DMS53 (cell line): Measurements from ENCODE around the gene AGMO.

Experiments
- DNase-seq: peaks from one replicate; lab custom pipeline; 2025; lab: John Stamatoyannopoulos, UW

The AGMO gene

DNA sequence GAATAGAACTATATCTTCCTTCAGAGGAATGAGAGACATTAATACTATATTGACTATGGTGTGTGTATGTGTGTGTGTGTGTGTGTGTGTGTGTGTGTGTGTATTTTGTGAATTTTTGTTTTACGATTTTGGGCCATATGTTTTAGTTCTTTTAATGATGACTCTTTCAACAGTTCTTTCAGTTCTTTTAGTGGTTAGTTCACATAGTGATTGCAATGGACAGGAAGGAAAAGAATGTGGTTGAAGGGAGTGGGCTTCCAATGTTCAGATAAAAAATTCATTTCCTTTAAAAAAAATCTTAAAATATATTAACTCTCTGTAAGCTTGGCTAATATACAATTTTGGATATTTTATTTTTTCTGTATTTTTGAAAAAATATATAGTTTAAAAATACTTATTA lies 343.6 kb downstream of the AGMO start:
- no peak for DNase-seq

DNA sequence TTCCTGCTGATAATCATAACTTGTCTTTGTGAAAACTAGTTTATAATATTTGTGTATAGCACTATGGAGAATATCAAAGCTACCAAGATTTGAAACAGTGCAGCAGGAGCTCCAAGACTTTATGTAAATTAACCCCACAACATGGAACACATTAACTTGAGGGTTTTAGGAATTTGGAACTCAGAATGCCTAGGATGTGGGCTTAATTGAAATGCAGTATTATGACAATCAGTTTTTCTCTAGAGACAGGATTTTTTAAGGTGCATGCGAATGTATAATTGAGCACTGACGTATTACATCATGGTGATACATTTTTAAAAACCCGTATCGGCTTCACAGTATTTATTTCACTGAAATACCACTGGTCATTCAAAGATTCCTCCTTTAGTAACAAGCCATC lies 346.2 kb downstream of the AGMO start:
- no peak for DNase-seq

DNA sequence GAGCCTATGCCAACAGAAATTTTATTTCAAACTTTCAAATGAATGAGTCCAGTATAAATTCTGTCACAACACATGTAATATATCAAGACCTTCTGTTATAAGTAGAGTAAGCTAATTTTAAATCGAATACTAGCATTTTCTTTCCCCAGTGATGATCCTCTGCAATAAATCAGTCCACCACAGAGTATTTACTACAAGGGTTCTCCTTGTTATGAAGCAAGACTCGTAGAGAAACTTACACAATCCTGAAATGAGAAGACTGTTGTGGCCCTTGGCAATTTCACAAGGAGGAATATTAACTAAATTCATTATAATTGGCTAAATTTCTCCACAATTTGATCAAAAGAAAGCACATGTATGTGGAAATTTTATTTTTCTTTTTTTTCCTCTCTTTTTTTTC lies 346.8 kb downstream of the AGMO start:
- no peak for DNase-seq

DNA sequence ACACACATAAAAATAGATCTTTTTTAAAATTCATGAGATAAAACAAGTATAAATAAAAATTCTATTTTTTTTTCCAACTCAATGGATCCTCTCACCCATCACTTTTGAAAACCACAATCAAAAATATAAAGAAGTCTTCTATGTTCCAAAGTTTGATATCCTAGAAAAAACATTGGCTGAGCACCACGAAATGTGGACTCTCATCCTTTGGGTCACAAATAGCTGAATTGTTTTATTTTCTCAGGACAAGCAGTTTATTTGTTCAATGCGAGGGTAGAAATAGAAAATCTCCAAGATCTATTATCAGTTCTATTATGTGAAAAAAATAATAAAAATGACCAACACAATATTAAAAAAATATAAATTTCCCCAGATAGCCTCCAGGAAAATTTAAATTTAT lies 348.7 kb downstream of the AGMO start:
- DNase-seq, result no peak

DNA sequence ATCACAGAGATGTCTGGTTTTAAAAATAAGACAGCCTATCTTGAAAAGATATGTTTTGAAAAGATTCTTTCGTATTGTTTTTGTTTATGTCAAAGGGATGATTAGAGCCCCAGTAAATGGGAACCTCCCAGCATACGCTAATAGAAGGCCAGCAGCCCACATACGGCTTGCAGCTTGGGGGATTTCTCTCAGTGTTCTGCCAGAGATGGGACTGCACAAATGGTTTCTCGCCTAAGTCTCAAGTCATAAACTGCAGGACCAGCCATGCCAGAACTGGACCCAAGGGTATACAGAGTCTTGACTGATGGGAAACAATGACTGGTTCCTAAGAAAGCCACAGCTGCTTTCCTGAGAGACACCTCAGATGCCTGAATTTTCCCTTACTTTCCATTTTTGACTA lies 352.4 kb downstream of the AGMO start:
- DNase-seq, result no peak

DNA sequence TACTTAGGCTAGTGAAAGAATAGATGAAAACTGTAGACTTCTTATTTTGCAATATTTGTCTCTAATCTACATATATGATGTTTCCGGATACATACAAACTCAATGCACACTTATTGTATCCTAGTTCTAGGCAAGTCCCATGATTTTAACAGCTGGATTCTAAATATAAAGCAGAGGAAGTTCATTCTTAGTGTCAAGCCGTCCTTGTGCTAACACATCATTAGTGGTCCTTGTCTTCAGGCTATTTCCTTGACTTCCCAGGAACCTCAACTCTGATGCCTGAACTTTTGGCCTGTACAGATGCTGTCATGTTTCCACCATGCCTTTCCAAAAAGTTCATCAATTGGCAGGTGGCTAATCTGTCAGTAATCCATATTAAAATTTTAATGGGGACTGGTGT lies 357.4 kb downstream of the AGMO start:
- no peak for DNase-seq

DNA sequence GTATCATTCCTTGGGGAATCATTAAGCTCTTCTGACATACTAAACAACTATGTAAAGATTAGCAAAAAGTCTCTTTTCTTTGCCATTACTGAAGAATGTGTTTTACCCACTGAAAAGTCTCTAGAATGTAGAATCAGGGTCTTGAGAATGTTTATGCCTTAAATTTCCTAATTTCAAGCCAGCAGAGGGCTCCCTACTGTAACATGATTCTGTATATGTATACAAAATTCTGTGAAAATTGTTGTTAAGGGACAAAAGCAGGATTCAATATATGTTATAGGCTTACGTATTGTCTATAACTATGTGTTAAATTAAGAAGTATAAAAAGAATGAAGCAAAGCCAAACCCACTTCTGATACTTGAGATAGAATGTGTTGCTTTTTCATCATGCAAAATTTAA lies 362.3 kb downstream of the AGMO start:
- DNase-seq, result peak; percentile 42

DNA sequence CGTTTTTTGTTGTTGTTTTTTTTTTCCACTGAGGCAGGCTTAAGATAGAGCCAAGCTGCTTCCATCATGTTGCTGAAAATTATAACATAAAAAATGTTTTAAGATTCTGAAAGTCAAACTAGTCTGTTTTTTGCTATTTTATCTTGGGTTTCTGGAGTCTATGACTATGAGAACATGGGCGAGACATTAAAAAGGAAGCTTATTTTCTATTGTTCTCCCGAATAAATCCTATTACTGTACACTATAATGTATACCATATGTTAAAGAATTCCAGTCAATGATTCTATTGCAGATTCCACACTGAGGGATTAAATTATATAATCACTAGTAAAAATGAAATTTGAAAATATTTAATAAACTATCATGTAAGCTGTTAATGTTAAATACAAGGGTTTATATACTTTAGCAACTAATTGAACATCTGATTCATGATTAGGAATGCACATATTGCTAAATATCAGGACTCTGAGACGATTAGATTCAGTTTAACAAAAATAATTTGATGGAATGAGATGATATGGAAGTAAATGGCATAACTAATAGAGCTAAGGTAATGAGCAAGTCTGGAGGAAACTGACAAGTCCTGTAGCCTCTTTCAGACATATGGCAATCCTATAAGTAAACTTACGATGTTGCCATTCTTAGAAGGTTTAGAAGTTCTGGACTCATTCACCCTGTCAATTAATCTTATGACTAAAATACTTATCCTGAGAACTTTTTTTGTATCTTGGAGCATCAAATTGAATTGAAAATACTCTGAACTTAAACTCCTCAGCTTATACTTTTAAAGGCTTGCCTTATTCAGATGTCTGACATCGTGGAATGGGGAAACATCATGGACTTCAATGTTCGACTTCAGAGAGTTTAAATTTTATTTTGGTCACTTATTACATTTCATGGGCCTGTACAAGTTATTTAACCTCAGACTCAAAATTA lies 364.5 kb downstream of the AGMO start:
- no peak for DNase-seq

DNA sequence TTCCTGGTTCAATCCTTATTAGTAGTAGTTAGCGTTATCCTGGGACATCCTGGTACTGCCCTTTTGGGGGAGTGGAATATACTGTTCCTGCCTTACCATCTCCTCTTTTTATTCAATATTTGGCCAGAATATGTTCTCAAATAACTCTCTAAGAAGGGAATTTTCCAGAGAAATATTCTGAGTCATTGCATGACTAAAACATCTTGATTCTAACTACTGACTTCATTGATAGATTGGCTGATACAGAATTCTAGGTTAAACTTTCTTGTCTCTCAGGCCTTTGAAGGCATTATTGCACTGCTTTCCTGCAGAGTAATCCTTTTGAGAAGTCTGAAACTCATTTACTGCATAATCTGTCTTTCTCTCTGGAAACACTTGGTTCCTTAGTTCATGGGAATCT lies 383.8 kb downstream of the AGMO start:
- no peak for DNase-seq

DNA sequence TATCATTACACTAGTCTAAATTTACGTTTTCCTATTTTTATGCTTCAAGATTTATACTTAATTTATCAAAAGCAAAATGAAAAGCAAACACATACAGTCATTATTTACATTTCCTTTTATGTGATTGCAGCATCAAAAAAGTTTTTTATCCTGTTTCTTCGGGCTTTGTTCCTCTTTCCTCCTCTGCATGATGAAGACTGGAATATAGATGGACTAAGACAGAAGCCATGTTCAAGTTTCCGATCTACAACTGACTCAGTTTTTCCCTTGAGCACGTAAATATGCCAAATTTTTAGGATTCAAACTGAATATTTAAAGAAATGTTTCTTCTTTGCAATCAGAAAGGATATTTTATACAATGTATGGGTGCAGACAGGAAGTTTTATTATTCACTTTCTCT lies 385.7 kb downstream of the AGMO start:
- DNase-seq, result no peak

DNA sequence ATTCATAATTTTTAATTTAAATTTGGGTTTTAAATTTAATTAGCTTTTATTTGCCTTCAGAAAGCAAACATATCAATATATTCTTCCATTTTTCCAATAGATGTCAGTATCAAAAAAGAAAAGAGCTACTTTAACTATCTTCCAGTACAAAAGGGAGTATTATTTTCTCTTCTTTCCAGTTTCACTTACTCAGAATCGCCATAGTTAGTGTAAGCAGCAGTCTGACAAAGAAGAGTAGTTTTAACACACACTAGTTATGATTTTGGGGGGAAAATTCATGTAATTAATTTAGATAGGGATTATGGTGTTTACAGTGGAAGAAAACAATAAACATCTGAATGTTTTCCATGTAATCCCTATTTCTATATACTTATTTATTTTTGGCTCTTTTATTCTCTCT lies 386.7 kb downstream of the AGMO start:
- peak; percentile 5 for DNase-seq

DNA sequence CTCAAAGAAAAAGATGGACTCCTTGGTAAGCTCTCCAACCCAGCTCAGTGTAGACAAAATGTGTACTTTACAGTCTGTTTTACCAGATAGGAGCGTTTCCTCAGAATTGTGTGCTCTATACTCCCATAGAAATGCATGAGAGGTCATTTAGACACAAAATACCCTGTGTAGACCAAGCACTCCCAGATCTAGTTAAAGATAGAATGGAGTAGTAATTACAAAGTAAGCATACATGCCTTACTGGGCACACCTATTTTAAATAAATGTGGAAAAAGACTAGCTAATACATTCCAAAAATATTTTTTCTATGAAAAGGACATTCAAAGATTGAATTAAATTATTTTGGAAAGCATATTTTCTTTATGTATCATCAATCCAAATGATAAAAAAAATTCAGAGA lies 387.3 kb downstream of the AGMO start:
- DNase-seq, result no peak

DNA sequence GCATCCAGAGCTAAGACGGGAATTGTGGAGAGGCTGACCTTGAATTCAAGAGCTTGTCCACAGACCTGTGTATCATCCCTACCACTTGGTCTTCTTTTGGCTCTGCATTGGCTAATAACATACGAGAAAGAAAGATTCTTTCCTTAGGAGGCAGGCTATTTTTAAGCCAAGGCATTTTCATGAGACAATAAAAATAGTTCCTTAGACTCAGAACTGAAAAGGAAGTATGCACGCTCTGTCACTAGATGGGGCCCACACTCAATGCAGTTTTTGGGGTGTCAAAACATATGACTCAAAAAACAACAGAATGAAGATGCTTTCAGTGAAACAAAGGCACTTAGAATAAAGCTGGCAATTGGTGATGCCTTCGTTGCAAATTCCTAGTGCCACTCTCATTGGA lies 393.3 kb downstream of the AGMO start:
- DNase-seq, result no peak

DNA sequence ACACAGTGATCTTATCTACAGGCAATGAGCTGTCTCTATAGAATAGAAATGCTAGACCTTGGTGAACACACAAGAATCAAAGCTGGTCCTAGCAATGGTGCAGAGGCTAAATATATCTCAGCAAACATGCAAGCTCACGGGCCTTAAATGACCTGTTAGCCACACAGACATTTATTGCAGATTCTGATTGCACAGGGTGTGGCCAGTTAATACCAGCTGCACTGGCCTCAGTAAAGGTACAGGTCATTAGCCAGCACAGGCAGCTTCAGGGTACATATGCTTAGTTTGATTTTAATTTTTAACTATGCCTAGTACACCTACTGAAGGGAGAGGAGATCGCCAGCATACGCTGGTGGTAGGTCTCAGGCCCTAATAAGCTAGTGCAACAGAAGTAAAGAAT lies 393.9 kb downstream of the AGMO start:
- peak; percentile 43 for DNase-seq

DNA sequence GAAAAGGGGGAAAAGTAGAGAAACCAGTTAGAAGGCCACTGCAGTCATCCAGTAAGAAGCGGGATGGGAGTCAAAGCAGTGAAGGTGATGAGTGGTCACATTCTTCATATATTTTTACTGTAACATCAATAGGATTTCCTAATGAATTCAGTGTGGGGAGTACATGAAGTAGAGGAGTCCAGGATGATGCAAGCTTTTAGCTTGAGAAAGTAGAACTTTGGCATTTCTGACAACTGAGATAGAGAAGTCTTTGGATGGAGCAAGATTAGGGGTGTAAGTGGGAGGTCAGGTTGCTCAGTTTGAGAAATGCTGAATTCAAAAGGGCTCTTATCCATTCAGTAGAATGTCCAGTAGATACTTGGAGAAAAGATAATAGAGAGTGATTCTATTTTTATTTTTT lies 395.2 kb downstream of the AGMO start:
- no peak for DNase-seq

DNA sequence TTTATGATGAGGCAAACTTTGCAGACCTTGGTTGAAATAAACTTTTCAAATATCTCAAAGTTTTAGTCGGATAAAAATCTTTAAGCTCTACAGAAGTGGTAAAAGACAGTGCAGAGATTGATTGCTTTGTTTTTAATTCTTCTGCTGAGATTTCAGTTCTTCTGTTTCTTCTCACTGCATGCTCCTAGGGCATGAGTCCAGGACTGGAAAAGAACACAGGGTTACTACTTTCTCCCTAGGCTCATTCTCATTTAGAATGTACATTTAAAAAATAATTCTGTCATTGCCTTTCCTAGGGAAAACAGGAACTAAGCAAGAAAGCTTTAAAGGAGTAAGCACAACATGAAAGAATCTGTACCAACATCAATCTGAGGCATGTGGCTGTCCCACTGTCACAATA lies 402.6 kb downstream of the AGMO start:
- DNase-seq, result no peak

DNA sequence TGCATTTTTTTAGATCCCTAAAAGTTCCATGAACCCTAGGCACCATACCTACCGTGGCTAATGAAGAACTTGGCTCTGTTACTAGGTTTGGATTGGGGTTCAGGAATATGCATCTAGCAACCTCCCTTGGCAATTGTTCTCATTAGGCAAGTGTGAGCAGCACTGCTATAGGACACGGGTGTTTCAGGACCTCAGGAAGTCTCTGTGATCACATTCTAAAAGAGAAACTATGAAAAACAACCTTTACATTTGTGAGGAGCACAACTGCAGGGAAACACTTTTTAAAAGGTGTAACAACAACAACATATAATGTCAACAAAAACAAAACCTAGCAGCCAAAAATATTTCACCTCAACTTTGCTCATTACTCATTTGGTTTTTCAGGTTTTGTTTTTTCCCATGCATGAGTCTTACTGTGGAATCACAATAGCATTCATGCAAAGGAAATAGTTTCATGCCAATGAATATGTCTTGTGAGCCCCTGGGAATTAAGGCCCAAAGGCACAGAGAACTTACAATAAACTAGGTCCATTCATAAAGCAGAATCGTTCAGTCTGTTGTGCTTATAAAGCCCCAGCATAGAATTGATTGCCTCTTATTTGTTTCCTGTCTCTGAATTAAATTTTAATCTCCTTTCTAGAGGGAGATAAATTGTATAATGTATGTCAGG lies 403.5 kb downstream of the AGMO start:
- no peak for DNase-seq
